Transverse colon (tissue), 4 donors: ENCODE measurements around the gene SLC19A1. TPM values are rescaled to one million over a fixed set of nuclear protein-coding genes. Genes with fewer than 3 reads are reported as not detected.

Experiments used
- DNase-seq: peaks from one replicate; pipeline ENCODE4 v3.0.0-alpha.2; 2019
- H3K27ac ChIP-seq, 4 donors: fragments of 200-600 bp; sonication (generic); 2 replicates each; pipeline ENCODE4 v1.5.1; 2016 to 2018; ENCODE audit warnings: inconsistent platforms in 4 of 4
- H3K27me3 ChIP-seq: fragments of 200-600 bp; sonication (generic); 2 replicates; pipeline ENCODE4 v1.5.1; 2017; ENCODE audit warnings: inconsistent platforms
- H3K36me3 ChIP-seq, 4 donors: fragments of 200-600 bp; sonication (generic); 2 replicates each; pipeline ENCODE4 v1.5.1; 2017 to 2019; ENCODE audit warnings: inconsistent platforms in 4 of 4
- H3K4me1 ChIP-seq, 4 donors: fragments of 200-600 bp; sonication (generic); 2 replicates each; pipeline ENCODE4 v1.5.1; 2017 to 2020; ENCODE audit warnings: inconsistent platforms in 4 of 4
- H3K4me3 ChIP-seq, 4 donors: fragments of 200-600 bp; sonication (generic); 1 replicate in 1 of 4; 2 replicates in 3 of 4; pipeline versions ENCODE4 v1.5.1 to v1.6.1; 2017 to 2019; ENCODE audit warnings: inconsistent platforms in 4 of 4
- H3K9me3 ChIP-seq, 2 donors: fragments of 200-600 bp; sonication (generic); 2 replicates each; pipeline ENCODE4 v1.5.1; 2017 to 2019; ENCODE audit warnings: inconsistent platforms in 2 of 2
- CTCF ChIP-seq, 5 experiments: fragments of 200-600 bp in 3 of 5; fragments of 450-650 bp in 2 of 5; sonication (generic) in 3 of 5; IDR thresholded peaks; 1 replicate in 2 of 5; 2 replicates in 3 of 5; pipeline ENCODE4 v1.5.1; 2016 to 2017; ENCODE audit warnings: antibody characterized with exemption in 5 of 5, inconsistent platforms in 3 of 5, mild to moderate bottlenecking in 2 of 5, moderate library complexity in 1 of 5
- EP300 ChIP-seq: sonication (generic); formaldehyde crosslinking; IDR thresholded peaks from one replicate; pipeline ENCODE4 v1.6.1; 2017; ENCODE audit warnings: antibody characterized with exemption, low read depth
- POLR2A ChIP-seq: fragments of 450-650 bp; IDR thresholded peaks from one replicate; pipeline ENCODE4 v1.6.1; 2016; ENCODE audit warnings: antibody characterized with exemption, mild to moderate bottlenecking, moderate library complexity
- POLR2AphosphoS5 ChIP-seq, 3 donors: sonication (generic); formaldehyde crosslinking; IDR thresholded peaks; one replicate each; pipeline ENCODE4 v1.6.1; 2016; ENCODE audit warnings: antibody characterized with exemption in 3 of 3
- WGBS, 2 donors: methylation state at CpG; one replicate each; pipeline ENCODE4 v1.1.5; 2018; ENCODE audit warnings: low coverage in 1 of 2; 5-methylcytosine and 5-hydroxymethylcytosine counted together
- in situ Hi-C, 4 donors: fragments of 200-750 bp; cut with MboI; loops; one replicate each; pipeline versions ENCODE4 v1.15.0 to v1.15.1; 2017; ENCODE audit warnings: low sequenced_read_pairs in 3 of 4, low pct_ligation_motif_present in 1 of 4, low pct_unique_long_range_greater_than_20kb in 1 of 4
- intact Hi-C: fragments of 100-400 bp; cut with DNase I; formaldehyde crosslinking; loops from one replicate; pipeline ENCODE4 v1.15.1; 2023; ENCODE audit warnings: low total_unique reads
- total RNA-seq, 4 donors: library from RNA; depleted of rRNA; stranded (reverse); fragments of >200 nt; gene quantifications; one replicate each; pipeline ENCODE4 v1.1.0, GENCODE V29; 2016

SLC19A1 gene
- total RNA-seq, 4 donors from 2014 or later: 8.3 to 24.1 (median 17.3) TPM

GRCh38 chr21:45459171-45460010, 82.8 kb downstream of the SLC19A1 start:
- in situ Hi-C loops: loop anchor here in 2 of 4 donors (25.0 kb wide), 2 partner anchors 172 to 297 kb away; partner anchors contain the start of gene POFUT2 (in 1 of the 2)
- no peak for DNase-seq

GRCh38 chr21:45458281-45459170, 83.7 kb downstream of the SLC19A1 start:
- H3K4me3 ChIP-seq: no peak overlapping the region
- H3K4me1 ChIP-seq: peaks cover 0 to 22% (median 14%) of the 10 kb centered on the region in 4 donors
- no peaks in the 10 kb centered on the region for H3K36me3 ChIP-seq
- no peak for TF ChIP-seq CTCF (IDR thresholded peaks at IDR 0.05)
- TF ChIP-seq POLR2AphosphoS5 (IDR thresholded peaks at IDR 0.05): no peak
- TF ChIP-seq POLR2A: no peak
- TF ChIP-seq EP300: no peak
- no peak for DNase-seq
- 74% methylated on average over 27 of the region's 30 CpGs; no CpG with 5 or more reads in 1 of the 2 donors for WGBS, 2 donors
- intact Hi-C loops (no loop called here), in situ Hi-C loops (loop anchor here in 2 of 4 donors (25.0 kb wide), 2 partner anchors 171 to 296 kb away; partner anchors contain the start of gene POFUT2 (in 1 of the 2))
- peaks cover 0 to 7% of the 10 kb centered on the region in 2 donors for H3K9me3 ChIP-seq
- no peaks in the 10 kb centered on the region for H3K27me3 ChIP-seq
- no peak overlapping the region for H3K27ac ChIP-seq

More at GRCh38 chr21:45459171-45460010, 82.8 kb downstream of the SLC19A1 start:
- intact Hi-C loops: no loop called here
- Histone ChIP-seq H3K27me3 (no peaks in the 10 kb centered on the region), H3K9me3 (peaks cover 0 to 7% of the 10 kb centered on the region in 2 donors), H3K4me3 (no peak overlapping the region), H3K27ac (no peak overlapping the region), H3K4me1 (peaks cover 0 to 18% (median 11%) of the 10 kb centered on the region in 4 donors), H3K36me3 (no peaks in the 10 kb centered on the region)
- 81% methylated on average over 11 of the region's 23 CpGs; no CpG with 5 or more reads in 1 of the 2 donors for WGBS, 2 donors
- TF ChIP-seq POLR2AphosphoS5 (IDR thresholded peaks at IDR 0.05) (no peak), CTCF (IDR thresholded peaks at IDR 0.05) (no peak), POLR2A (no peak), EP300 (no peak)

- Histone ChIP-seq H3K36me3 (no peaks in the 10 kb centered on the region), H3K27ac (no peak overlapping the region), H3K4me3 (no peak overlapping the region), H3K9me3 (peaks cover 0 to 7% of the 10 kb centered on the region in 2 donors), H3K4me1 (peaks cover 0 to 22% (median 14%) of the 10 kb centered on the region in 4 donors), H3K27me3 (no peaks in the 10 kb centered on the region)
- in situ Hi-C loops (loop anchor here in 2 of 4 donors (25.0 kb wide), 2 partner anchors 171 to 296 kb away; partner anchors contain the start of gene POFUT2 (in 1 of the 2)), intact Hi-C loops (no loop called here)
- 68% methylated on average over 9 of the region's 9 CpGs; no CpG with 5 or more reads in 1 of the 2 donors for whole genome bisulfite sequencing, 2 donors
- TF ChIP-seq EP300 (no peak), POLR2AphosphoS5 (IDR thresholded peaks at IDR 0.05) (no peak), CTCF (IDR thresholded peaks at IDR 0.05) (no peak), POLR2A (no peak)
- DNase-seq: no peak
These were observed 84.4 kb downstream of the SLC19A1 start for GRCh38 chr21:45457832-45458172.
